Gastrocnemius medialis (tissue), 4 donors: ENCODE measurements around the gene SLC1A2.

Source experiments
- POLR2A ChIP-seq, 2 donors: fragments of 450-650 bp; IDR thresholded peaks; one replicate each; pipeline ENCODE4 v1.6.1; 2017; ENCODE audit warnings: antibody characterized with exemption in 2 of 2, mild to moderate bottlenecking in 2 of 2, moderate library complexity in 2 of 2
- TF ChIP-seq, protein P1 (sequence below), 5 experiments: fragments of 450-650 bp in 3 of 5; fragments of 200-600 bp in 2 of 5; sonication (generic) in 2 of 5; IDR thresholded peaks in 4 of 5; conservative IDR thresholded peaks in 1 of 5; 1 replicate in 4 of 5; 2 replicates in 1 of 5; pipeline ENCODE4 v1.5.1; 2016 to 2019; ENCODE audit warnings: antibody characterized with exemption in 5 of 5, mild to moderate bottlenecking in 3 of 5, moderate library complexity in 3 of 5

DNA sequence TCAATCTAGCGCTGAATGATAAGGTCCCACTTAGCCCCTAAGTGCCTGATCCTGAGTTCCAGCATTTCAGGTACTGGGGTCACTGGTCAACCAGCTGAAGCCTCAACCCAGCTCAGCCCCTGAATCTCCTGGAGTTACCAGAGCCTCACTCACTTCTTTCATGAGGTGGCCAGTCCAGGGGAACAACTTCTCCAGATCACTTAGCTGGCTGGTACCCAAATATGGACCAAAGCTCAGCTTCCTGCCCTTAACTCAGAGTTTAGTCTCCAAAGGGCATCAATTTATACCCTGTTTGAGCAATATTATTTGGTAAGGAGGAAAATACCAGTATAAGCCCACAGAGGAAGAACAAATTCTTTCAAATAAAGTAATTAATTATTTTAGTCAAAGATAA, 105.6 kb downstream of the SLC1A2 start:
- TF ChIP-seq POLR2A (IDR thresholded peaks at IDR 0.05), result no peak
- TF ChIP-seq, protein P1, sequence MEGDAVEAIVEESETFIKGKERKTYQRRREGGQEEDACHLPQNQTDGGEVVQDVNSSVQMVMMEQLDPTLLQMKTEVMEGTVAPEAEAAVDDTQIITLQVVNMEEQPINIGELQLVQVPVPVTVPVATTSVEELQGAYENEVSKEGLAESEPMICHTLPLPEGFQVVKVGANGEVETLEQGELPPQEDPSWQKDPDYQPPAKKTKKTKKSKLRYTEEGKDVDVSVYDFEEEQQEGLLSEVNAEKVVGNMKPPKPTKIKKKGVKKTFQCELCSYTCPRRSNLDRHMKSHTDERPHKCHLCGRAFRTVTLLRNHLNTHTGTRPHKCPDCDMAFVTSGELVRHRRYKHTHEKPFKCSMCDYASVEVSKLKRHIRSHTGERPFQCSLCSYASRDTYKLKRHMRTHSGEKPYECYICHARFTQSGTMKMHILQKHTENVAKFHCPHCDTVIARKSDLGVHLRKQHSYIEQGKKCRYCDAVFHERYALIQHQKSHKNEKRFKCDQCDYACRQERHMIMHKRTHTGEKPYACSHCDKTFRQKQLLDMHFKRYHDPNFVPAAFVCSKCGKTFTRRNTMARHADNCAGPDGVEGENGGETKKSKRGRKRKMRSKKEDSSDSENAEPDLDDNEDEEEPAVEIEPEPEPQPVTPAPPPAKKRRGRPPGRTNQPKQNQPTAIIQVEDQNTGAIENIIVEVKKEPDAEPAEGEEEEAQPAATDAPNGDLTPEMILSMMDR (IDR thresholded peaks at IDR 0.05 in 4 of 5, conservative IDR thresholded peaks at IDR 0.05 in 1 of 5), result no peak
